IPS-18c (cell line): ENCODE data around the gene ERRFI1.

Experiments used
- H3K4me3 ChIP-seq: 2 replicates; pipeline ENCODE4 v1.7.0; 2013; ENCODE audit warnings: low read depth, mild to moderate bottlenecking, low read length, moderate library complexity; ENCODE audit not compliant: insufficient read depth
- H3K9me3 ChIP-seq: one replicate; pipeline ENCODE4 v1.6.1; 2013; ENCODE audit warnings: mild to moderate bottlenecking, low read length, moderate library complexity; ENCODE audit not compliant: control insufficient read depth, insufficient read depth

Gene ERRFI1

DNA sequence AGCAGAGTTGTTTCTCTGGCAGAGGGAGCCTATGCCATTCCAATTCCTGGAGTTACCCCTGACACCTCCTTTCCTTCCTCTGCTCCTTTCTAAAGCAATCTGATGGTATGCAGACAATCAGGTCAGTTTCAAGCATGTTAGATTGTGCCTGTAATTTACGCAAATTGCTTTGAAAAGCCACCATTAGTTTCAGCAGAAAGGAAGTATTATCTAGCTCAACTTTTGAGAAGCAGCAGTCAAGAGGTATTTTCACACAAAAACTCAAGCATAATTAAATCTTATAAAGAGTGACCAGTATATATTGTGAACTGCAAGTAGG, 2.2 kb downstream of the ERRFI1 start:
- no peak overlapping the region for H3K4me3 ChIP-seq

DNA sequence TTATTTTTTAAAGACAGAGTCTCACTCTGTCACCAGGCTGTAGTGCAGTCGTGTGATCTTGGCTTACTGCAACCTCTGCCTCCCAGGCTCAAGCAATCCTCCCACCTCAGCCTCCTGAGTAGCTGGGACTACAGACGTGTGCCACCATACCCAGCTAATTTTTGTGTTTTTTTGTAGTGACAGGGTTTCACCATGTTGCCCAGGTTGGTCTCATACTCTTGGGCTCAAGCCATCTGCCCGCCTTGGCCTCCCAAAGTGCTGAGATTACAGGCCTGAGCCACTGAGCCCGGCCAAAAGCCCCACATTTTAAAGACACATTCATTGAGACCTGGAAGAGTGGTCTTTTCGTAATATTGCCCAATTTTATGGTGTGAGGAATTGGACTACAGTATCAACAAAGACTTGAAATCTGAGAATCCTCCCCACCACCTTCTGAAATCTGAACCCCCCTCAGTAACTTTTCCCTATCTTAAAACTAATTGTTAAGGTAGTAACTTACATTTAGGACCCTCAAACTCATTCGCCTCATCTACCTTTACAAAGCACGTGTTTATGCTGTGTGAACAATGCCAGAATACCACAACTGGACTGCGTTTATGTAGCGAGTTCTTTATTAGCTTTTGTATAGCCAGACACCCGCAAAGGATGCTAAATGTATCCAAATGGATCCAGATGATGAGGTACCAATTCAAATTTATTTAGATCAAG, 2.7 kb downstream of the ERRFI1 start:
- Histone ChIP-seq H3K9me3 (no peaks in the 10 kb centered on the region), H3K4me3 (no peak overlapping the region)

More for the DNA sequence above, 2.2 kb downstream of the ERRFI1 start:
- H3K9me3 ChIP-seq, result no peaks in the 10 kb centered on the region

DNA sequence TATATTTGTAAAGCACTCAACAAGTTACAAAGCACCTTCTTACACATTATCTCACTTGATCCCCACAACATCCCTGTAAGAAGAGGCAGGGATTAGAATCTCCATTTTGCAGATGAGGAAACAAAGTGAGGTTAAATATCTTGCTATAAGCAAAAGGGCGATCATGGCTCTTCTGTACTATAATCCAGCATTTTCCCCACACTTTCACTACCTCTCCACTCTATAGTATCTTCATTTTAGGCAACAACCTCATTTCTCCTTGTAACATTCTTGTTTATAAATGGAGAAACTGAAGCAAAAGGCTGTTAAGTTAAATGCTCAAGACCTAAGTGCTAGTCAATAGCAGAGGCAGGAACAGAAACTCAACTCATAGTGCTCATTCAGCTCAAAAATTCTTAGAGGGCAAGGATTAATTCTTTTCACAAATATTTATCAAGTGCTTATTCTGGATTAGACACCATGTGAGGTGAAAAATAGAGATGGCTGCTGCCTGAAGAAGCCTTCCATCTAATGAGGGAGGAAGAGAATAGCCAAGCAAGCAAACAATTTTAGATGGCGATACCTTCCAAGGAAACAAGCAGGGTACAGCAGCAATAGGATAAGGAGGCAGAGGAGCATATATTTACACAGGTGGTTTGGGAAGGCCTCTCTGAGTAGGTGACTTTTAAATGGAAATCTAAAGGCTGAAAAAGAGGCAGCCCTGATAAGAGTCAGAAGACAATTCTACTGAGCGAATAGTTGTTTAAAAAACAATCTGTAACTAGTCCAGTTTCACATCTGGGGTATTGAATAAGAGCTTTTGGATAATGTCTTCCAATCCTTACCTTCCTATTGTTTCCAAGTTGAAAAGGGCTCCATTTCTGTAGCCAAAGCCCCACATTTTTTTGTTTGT, 3.5 kb downstream of the ERRFI1 start:
- Histone ChIP-seq H3K4me3 (no peak overlapping the region), H3K9me3 (no peaks in the 10 kb centered on the region)

DNA sequence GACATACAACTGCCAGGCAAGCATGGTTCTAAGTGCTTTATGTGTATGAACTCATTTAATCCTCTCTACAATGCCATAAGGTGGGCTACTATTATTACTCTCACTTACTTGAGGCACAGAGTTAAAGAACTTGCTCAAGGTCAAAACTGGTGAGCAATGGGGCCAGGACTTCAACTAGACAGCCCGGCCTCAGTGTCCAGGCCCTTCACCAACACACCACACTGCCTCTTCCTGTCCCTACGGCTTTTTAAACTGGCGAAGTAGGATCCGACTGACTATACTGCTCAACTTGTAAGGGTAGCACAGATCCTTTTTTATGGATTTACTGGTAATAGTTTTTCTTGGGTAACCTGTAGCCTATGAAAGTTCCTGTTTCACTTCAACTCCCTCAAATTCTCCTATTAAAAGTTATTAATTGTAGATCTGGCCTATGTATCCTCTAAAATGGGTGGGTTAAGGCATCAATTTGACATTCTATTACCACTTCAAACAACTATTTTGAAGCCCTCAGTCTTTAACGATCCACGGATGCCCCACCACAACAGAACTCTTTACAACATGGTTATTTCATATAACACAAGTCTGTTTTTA, 4.3 kb downstream of the ERRFI1 start:
- H3K4me3 ChIP-seq, result no peak overlapping the region
- no peaks in the 10 kb centered on the region for H3K9me3 ChIP-seq

DNA sequence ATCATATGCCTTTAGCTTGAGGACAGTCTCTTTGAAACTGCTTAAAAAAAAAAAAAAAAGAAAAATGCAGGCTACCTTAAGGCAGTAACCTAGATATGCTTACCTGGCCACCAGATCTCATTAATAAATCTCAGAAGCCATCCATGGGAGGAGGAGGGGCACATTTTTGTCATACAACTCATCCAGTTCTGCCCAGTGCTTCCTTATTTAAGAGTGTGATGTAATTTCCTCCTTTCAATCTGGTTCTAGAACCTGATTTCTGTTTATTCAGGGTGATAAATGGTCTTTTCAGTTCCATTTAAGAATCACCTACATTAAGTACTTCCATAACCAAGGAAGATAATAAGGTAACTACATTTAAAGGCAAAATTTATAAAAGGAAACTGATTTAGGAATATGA, 6.1 kb downstream of the ERRFI1 start:
- Histone ChIP-seq H3K4me3 (no peak overlapping the region), H3K9me3 (no peaks in the 10 kb centered on the region)

DNA sequence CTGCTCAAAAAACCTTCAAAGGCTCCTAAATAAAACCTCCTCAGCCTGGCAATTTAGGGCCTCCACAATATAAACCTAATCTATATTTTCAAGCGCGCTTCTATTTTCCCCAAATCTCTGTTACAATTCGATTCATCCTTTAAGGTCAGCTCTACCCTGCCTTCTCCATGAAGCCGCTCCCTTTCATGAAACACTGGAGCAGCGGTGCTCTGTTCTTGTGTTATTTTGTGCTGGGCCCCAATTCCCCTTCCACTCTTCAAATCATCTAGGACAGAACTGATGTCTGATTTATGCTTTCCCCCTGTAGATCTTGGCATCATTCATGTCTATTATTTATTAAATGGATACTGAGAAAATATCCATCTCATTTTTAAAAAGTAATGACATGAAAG, 6.9 kb downstream of the ERRFI1 start:
- Histone ChIP-seq H3K4me3 (no peak overlapping the region), H3K9me3 (no peaks in the 10 kb centered on the region)

DNA sequence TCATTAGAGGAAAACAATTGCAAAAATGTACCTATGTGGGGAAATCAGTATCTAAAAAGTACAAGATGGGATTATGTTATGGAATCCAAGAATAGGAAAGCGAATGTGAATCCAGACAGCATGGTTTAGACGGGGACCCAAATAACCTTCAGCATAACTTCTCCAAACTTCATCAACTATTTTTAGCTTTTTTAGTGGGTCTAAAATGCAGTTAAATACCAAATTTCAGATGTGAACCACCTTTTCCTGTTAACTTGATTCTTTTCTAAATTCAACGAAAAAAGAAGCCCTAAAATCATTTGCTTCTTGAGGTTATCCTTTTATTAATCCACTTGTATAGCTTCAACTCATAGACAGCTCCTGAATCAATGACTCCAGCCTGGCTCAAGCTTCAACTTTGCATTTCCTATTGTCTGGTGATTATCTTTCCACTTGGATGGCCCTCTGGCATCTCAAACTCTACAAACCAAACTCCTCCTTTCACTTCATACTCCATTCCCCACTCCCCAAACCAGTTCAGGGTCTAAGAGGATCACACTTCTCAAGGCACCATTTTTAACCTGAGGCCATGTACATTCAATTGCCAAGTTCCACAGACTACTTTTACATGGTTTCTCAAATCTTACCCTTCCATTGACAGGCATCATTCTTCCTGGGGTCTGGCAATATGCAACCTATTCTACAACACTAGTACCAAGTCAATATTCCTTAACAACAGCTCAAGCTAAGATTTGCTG, 7.4 kb downstream of the ERRFI1 start:
- Histone ChIP-seq H3K4me3 (no peak overlapping the region), H3K9me3 (no peaks in the 10 kb centered on the region)

DNA sequence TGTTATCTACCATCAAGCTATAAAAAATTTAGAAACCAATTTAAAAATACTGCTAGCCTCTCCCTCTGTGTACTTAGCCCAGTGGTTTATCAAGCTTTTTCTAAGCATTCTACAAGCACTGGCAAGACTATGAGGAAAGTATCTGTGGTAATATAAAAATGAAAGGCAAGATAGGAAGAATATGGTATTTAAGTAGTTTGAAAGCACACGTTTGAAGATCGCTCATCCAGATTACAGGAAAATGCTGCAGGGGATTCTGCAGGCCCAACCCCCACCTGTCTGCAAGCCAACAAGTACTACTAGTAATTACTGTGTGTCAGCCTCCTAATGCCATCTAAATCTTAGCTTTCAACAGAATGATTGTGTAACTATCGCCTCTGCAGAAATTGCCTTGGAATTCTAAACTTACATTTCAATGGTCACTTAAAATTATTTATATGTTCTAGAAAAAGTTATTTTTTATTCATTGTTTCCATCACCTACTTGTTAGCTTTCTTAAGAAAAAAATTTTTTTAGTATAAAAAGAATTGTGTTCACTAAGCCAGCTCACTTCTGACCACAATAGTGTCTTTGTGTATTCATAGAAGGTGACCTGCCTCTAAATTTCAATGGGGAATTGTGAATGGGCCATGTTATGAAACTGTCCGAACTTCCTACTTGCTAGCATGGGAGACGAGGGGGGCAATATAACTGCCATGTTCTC, 8.5 kb downstream of the ERRFI1 start:
- Histone ChIP-seq H3K4me3 (no peak overlapping the region), H3K9me3 (no peaks in the 10 kb centered on the region)

DNA sequence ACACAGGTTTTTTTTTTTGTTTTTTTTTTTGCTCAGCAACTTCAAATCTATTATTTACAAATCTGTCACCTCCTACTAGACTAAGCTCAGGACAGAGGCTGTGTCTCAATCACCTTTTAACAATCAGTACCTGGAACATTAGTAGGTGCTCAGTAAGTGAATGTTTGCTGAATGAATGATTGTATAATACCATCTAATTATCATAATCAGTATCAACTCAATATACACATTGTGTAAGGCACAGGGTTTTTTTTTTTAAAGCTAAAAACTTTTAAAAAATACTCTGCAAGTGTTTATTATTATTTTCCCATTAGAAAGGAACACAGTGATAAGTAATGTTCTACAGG, 9.2 kb downstream of the ERRFI1 start:
- H3K9me3 ChIP-seq, result no peaks in the 10 kb centered on the region
- no peak overlapping the region for H3K4me3 ChIP-seq

DNA sequence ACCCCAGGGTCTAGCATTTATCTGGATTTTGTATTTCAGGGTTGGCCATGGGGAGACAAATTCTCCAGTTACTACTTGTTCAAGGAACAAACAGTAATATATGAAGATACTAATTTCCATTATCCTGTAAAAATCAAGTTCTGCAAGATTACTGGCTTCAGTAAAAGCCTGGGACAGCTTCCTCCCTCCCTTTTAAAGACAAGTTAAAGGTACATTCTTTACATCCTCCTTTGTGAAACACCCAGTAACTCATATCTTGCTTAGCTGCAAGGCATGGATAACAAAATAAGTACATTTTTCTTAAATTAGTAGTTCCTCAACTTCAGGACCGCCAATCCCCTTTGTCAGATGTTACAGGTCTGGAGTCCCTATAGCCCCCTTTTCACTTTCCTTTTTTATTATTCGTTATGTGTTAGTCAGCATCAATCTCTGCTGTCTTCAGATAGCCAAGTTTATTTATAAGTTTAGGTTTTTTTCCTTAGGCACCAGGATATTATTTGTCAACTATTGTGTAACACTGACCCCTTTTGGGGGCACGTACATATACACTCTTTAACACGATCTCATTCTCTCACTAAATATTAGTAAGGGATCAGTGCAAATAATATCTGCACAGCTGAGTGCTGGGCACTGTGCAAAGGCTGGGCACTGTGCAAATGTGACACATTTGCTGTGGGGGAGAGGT, 9.8 kb downstream of the ERRFI1 start:
- Histone ChIP-seq H3K9me3 (no peaks in the 10 kb centered on the region), H3K4me3 (no peak overlapping the region)

DNA sequence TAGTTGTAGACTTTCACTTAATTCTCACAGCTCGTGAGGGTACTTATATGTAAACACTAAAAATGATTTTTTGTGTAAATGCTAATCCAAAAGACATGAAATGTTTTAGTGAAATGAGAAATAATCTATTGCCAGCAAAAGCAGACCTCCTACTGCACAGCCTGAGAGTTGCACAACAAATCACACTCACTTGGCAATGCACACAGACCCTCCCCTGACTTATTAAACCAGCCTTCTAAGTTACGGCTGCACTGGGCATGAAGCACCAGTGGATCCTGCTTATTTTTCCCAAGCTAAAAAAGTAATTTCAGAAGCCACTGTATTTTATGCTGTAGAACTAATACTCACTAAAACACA, 10.3 kb downstream of the ERRFI1 start:
- Histone ChIP-seq H3K4me3 (no peak overlapping the region), H3K9me3 (no peaks in the 10 kb centered on the region)

DNA sequence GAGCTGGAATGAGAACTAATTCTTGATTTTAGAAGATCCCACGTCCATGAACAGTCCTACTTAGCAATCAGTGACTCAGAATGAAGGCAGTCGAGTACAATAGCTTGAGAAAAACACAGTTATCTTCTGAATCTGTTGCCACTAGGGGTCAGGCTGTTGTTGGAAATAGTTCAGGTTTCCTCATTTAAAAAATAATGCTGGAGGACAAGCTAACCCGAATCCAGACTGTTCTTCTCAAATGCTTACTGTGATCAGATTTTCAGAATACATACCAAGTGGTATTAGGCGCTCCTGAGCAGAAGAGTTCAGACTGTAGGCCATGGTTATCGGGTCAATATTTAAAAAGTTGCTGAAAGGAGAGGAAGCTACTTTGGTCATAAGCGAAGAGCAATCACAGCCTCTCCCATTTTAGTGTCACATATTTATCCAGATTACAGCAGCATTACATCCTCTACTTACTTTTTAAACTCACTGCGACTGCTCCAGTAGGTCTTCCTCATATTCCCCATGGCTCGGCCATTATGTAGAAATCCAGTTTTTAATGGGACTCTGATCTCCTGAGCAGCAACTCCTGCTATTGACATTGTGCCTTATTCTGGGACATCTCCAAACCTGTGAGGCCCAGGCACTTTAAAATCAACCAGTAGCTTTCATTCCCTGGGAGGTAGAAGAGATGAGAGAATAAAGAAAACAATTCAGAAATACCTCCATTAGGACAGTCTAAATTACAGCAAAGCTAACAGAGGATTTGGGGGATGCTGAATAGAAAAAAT, 10.9 kb downstream of the ERRFI1 start:
- Histone ChIP-seq H3K4me3 (no peak overlapping the region), H3K9me3 (no peaks in the 10 kb centered on the region)

DNA sequence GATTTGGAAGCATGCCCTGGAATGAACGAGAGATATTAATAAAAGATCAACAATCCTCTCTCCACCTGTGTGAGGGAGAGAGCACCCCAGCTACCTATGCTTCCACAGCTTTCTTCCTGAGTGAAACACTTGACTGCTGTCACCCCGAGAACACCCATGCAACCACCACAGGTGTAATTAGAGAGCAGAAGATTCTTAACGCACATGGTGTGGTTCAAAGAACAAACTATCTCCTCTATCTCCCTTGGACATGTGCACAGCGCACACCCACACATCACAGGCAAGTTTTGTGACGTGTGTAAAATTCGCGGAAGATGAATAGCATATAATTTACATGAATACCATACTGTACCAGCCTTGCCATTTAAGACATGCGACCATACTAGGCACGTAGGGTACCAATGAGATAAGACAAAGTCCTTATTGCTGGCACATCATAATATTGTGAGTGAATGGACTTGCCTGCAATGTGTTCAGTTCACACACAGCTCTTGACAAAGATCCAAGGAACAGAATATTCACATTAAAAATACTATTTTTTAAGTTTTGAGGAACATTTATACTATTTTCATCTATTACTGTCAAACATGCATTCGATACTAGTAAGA, 11.6 kb downstream of the ERRFI1 start:
- H3K4me3 ChIP-seq, result no peak overlapping the region
- H3K9me3 ChIP-seq, result no peaks in the 10 kb centered on the region

DNA sequence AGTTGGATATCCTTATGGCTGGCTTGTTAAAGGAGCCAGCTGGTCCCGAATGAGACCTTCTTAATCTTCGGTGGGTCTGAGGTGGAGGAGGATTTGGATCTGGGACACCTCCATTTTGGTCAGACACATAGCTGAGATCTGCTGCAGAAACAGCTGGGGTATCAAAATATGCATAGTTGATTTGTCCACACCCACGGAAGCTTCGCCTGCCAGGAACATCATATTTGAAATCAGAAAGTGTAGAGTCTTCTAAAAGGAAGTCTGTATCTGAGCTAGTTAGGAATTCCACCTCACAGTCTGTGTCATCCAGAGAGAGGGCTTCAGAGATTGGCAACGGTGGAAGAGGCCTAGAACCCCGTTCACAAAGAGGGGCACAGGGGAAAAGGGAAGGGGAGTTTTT, 12.3 kb downstream of the ERRFI1 start:
- Histone ChIP-seq H3K4me3 (no peak overlapping the region), H3K9me3 (no peaks in the 10 kb centered on the region)

DNA sequence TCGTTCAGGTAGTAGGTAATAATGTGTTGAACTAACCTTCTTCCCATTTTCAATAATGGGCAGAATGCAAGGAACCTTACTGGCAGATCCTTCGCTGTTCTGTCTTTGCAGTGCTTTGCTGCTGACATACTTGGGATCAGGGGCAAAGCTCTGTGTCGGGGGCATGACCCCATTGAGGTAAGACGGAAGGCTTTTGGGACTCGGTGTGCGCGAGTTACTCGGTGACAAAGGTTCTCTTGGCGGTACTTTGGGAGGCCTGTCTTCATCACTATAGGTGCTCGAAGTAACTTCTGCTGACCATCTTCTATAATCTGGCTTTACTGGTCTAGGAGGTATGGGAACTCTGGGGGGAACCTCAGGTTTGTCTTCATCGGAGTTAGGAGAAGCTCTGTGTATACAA, 12.7 kb downstream of the ERRFI1 start:
- Histone ChIP-seq H3K4me3 (no peak overlapping the region), H3K9me3 (no peaks in the 10 kb centered on the region)

DNA sequence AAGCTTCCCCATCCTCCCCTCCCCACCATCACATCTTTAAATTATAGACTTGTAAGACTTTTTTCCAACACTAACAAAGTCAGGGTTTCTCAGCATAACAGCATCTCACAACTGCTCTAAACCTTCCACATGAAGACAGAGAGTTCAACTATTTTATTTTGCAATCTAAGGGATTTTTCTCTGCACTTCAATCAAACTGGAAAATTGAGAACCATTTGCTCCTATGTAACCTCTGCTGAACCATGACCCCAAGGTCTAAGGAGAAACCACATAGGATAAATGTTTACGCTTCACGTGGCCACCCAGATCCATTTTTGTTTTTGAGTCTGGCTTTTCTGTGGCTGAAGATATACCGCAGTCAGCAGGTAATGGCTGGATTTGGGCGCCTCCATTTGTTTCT, 13.2 kb downstream of the ERRFI1 start:
- no peaks in the 10 kb centered on the region for H3K9me3 ChIP-seq
- H3K4me3 ChIP-seq, result no peak overlapping the region
